HL-60/S4 treated with phorbol 12-myristate 13-acetate at 8.2 ng/mL for 4 days and 3 days (cell line): ENCODE measurements around the gene TRIM22.
"Not testable (repeated sequence)": the region's sequence is repeated elsewhere in the genome, so short reads cannot be mapped to it uniquely, and the experiment has no call there.

Source experiments
- in situ Hi-C: fragments of 300-500 bp; cut with MboI; formaldehyde crosslinking; loops from 2 replicates; pipeline ENCODE4 v1.15.0; 2022; ENCODE audit warnings: low sequenced_read_pairs

Gene TRIM22

GRCh38 chr11:5690736-5691135, 1.1 kb downstream of the TRIM22 start:
- in situ Hi-C loops = no loop called here

- in situ Hi-C loops = not testable (repeated sequence)
These were observed 1.8 kb downstream of the TRIM22 start for GRCh38 chr11:5691238-5691963.

GRCh38 chr11:5691964-5692361, 2.4 kb downstream of the TRIM22 start:
- in situ Hi-C loops = no loop called here

- in situ Hi-C loops = no loop called here
These were observed 5.1 kb downstream of the TRIM22 start for GRCh38 chr11:5694642-5695041.

- in situ Hi-C loops = no loop called here
These were observed 6.0 kb downstream of the TRIM22 start for GRCh38 chr11:5695580-5695979.

- in situ Hi-C loops = no loop called here
These were observed 6.6 kb downstream of the TRIM22 start for GRCh38 chr11:5696210-5696609.

- in situ Hi-C loops = no loop called here
These were observed 8.7 kb downstream of the TRIM22 start for GRCh38 chr11:5698281-5698680.

GRCh38 chr11:5700421-5701054, 10.9 kb downstream of the TRIM22 start:
- in situ Hi-C loops = no loop called here

GRCh38 chr11:5701055-5701577, 11.5 kb downstream of the TRIM22 start:
- in situ Hi-C loops = no loop called here

- in situ Hi-C loops = no loop called here
These were observed 14.3 kb downstream of the TRIM22 start for GRCh38 chr11:5703741-5704536.

GRCh38 chr11:5705688-5706087, 16.1 kb downstream of the TRIM22 start:
- in situ Hi-C loops = no loop called here

GRCh38 chr11:5712507-5712906, 22.9 kb downstream of the TRIM22 start:
- in situ Hi-C loops = no loop called here

- in situ Hi-C loops = no loop called here
These were observed 24.1 kb downstream of the TRIM22 start for GRCh38 chr11:5713695-5714094.

GRCh38 chr11:5716518-5716917, 26.9 kb downstream of the TRIM22 start:
- in situ Hi-C loops = not testable (repeated sequence)

GRCh38 chr11:5719703-5720495, 30.3 kb downstream of the TRIM22 start:
- in situ Hi-C loops = no loop called here

GRCh38 chr11:5722622-5723021, 33.0 kb downstream of the TRIM22 start:
- in situ Hi-C loops = no loop called here

- in situ Hi-C loops = no loop called here
These were observed 36.8 kb downstream of the TRIM22 start for GRCh38 chr11:5726351-5726750.

GRCh38 chr11:5727691-5728090, 38.1 kb downstream of the TRIM22 start:
- in situ Hi-C loops = no loop called here

- in situ Hi-C loops = no loop called here
These were observed 46.8 kb downstream of the TRIM22 start, which contains the start of gene OR56B1 for GRCh38 chr11:5736396-5736795. Gene OR56B1, plus strand, starts transcription at chr11:5736448. Its CDS starts 69 bp downstream, at chr11:5736517.

GRCh38 chr11:5737091-5737490, 47.5 kb downstream of the TRIM22 start:
- in situ Hi-C loops = no loop called here
